Endometrium (tissue), 2 donors: ENCODE data around the gene CDC42EP3.

Experiments
- FAIRE-seq: peaks from 2 replicates; lab custom pipeline; 2012; peaks lifted over from hg19 to GRCh38; lab: Jason Lieb, UNC
- donor health status: control.
- donor health status: control.

The CDC42EP3 gene

DNA sequence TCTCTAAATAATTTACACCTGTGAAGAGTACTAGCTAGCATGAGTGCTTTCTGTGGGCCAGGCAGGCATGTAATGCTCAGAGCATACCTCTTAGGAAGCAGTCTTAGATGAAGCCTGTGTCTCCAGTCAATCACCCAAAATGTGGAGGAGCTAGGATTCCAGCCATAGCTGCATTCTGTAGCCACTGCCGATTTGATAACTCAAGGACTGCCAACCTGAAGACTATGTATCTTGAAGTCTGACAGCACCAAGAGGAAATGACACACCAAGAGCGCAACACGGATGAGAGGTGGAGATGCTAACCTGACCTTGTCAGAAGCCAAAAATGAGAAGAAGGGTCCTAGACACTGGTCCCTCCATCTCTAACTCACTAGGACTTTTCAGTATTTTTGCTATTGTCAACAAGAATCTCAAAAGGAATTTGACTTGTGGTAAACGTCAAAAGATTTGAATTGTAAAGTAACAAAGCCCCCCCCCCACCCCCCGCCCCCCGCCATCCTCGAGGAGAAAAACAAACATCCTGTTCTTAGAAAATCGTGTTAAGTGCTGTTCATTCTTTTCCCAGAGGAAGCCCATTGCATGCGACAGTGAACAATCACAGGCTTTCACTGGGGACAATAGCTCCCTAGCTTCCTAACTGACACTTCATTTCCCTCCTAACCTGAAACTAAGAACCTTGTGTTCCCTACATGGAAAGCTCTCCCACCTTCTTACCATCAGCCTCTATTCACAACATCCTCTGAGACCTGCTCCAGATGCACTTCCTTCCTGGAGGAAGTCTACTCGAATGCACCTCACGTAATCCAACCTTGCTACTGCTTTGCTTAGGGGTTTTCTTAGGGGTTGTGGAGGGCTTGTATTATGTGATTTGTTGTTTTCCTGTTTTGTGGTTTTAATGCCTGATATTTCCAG is 14.7 kb downstream of the CDC42EP3 start:
- FAIRE-seq, result no peak

GRCh38 chr2:37654932-37655841 is 16.3 kb downstream of the CDC42EP3 start:
- no peak for FAIRE-seq

- FAIRE-seq, result no peak
Observed at GRCh38 chr2:37654419-37654818, 17.0 kb downstream of the CDC42EP3 start.

- no peak for FAIRE-seq
Observed at GRCh38 chr2:37653805-37654378, 17.6 kb downstream of the CDC42EP3 start.

DNA sequence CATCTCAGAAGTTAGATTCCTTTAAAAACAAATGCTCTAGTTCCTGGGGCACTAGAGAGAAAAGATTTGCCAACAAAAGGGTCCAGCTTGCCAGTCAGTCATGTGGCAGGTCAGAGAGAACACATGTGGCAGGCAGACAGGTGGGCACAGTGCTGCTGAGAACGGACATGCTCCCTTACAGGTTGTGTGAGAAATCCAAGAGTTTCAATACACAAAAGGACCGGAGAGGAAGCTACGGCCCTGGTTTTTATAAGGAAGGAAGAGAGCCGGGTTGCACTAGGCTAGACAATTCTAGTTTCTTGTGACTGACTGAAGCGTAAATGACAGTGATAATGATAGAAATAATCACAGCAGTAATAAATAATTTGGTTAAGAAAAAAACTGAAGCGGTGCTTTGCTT is 18.3 kb downstream of the CDC42EP3 start:
- no peak for FAIRE-seq

DNA sequence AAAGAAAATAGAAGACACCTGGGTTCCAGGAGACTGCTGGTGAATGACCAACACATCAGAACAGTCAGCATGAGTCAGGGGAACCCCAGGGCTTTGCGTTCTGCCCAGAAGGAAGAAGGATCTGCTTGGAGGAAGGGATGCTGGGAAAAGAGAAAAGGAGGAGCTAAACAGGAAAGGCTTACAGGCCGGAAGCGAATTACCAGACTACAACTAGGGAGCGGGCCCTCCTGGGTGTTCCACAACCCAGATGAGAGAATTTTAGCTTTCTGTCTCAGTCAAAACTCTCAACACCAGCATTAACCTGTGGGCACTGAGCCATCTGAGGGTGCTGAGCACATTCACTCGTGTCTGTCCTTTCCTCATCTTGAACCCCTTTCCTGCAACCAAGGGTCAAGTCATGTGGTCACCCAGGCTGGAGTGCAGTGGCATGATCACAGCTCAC is 19.2 kb downstream of the CDC42EP3 start:
- FAIRE-seq, result no peak

- FAIRE-seq, result no peak
Observed at GRCh38 chr2:37650548-37651093, 20.8 kb downstream of the CDC42EP3 start.

DNA sequence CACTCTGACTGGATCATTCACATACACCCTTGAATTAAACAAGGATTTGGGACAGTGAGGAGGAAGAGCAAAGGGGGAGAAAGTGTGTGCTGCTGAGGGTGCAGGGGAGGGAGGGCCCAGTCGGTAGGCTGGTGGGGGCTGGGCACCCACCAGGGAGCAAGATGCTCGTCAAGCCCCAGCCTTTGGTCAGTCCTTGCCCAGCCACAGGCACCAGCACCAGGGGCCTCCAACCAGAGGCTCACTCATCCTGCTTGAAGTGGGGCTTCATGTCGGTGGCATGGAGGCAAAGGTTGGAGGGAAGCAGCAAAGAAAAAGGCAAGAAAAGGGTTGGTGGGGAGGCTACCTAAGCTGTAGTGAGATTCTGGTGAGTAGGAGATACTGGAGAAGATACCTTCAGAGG is 21.9 kb downstream of the CDC42EP3 start:
- no peak for FAIRE-seq

DNA sequence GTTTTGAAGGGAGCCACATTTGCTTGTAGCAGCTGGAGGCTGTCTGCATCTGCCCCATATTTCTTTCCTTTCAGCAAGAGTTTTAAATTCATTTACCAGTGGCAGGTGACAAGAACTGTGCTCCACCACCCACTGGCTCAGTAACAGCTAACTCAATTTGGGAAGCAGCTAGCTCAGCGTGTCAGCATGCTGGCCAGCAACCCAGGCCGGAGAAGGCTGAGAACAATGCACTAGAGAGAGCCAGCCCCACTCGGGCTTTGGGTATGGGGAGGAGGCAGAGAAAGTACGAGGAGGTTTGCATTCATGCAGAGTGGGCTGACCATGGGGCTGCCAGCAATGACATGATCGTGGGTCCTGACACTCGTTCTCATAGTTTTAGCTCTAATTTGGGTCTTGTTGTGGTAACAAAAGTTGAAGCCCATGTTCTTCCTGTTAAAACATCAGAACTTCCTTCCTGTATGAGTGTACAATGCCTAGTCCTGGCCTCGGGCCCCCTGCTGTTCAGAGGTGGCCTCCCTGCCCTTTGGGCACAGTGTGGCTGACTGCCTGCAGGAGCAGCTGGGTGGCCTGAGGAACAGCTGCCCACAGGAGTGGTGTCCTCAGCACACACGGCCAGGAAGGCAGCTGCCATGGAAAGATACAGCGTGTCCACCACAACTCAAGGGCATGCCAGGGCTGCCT is 23.0 kb downstream of the CDC42EP3 start:
- no peak for FAIRE-seq

- no peak for FAIRE-seq
Observed at GRCh38 chr2:37647971-37648330, 23.5 kb downstream of the CDC42EP3 start.

- FAIRE-seq, result no peak
Observed at GRCh38 chr2:37645836-37646235, 25.6 kb downstream of the CDC42EP3 start.

DNA sequence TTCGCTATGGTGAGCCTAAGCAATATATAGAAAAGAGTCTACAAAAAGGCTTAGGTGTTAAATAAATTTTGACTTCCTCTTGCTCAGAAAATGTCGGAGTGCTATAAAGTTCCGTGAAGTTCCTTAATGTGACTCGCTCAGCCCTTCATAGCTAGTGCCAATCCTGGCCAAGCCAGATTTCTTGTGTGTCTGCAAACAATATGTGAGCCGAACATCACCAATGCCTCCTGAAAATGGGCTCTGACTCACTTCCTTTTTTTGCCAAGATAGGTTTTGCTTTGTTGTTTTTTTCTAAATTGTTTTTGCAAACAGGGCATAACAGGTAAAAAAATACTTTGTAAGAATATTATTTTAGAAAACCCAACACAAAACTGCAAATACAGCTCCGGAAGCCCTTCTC is 26.1 kb downstream of the CDC42EP3 start:
- FAIRE-seq, result no peak

- FAIRE-seq, result no peak
Observed at GRCh38 chr2:37644191-37644590, 27.3 kb downstream of the CDC42EP3 start.

DNA sequence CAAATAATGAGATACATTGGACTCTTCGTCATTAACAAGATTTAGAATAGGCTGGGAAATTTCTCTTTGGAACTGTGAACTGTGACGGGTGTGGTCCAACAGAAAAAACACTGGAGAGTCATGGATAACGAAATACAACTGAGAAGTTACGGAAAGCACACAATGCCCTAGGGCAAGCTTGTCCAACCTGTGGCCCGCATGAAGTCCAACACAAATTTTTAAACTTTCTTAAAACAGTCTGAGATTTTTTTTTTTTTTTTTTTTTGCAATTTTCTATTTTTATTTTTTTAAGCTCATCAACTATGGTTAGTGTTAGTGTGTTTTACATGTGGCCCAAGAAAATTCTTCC is 27.7 kb downstream of the CDC42EP3 start:
- no peak for FAIRE-seq

GRCh38 chr2:37642907-37643729 is 28.3 kb downstream of the CDC42EP3 start:
- FAIRE-seq, result no peak

GRCh38 chr2:37641582-37642171 is 29.8 kb downstream of the CDC42EP3 start:
- FAIRE-seq, result no peak

DNA sequence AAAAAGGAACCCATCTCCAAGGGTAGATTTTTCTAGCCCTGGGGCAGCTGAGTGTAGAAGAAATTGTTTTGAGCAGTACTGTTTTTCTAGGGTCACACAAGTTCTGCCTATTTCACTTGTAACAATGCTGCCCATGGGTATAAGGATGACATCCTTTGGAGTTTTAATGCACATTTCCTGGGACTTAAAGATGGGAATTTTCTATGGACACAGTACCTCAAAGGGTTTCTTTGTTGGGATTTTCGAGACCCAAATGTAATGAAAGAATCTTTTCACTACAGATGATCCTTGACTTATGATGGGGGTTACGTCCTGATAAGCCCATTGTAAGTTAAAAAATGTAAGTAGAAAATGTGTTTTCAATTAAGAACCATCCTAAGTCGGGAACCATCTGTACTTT is 31.8 kb downstream of the CDC42EP3 start:
- FAIRE-seq, result no peak

- no peak for FAIRE-seq
Observed at GRCh38 chr2:37638973-37639372, 32.5 kb downstream of the CDC42EP3 start.

- no peak for FAIRE-seq
Observed at GRCh38 chr2:37637985-37638384, 33.5 kb downstream of the CDC42EP3 start.

- no peak for FAIRE-seq
Observed at GRCh38 chr2:37637190-37637860, 34.1 kb downstream of the CDC42EP3 start.
